ENCODE measurements around the gene SUFU.

Gene SUFU

DNA sequence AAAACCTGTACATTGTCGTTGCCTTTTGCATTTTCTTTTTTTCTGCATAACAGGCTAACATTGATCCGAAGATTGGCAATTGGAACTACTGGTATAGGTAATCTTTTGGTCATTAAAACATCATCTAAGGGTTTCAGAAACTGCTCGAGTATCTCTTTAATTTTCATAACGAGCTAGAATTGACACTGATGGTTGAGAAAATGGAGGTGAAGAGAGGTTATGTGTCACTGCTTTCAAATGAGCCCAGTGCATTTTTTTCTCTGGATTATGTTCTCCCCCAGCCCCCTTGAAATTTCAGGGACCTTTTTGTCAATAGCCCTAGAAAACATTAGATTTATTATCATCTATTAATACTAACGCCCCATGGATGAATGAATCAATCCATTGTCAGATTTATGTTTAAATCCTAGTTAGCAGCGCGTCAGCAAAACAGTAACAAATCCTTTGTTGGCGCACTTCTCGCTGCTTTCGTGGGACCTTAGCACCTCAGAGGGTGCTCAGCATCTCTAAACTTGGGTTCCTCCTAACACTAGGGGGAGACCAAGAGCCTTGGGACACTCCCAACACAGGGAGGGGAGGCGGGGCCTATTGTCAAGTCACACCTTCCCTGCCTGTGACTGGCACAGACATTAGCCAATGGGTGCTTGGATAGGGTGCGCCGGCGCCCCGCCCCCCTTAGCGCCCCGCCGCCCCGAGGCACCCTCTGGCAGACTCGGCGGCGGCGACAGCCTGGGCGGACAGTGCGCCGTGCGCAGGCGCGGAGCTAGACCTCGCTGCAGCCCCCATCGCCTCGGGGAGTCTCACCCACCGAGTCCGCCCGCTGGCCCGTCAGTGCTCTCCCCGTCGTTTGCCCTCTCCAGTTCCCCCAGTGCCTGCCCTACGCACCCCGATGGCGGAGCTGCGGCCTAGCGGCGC is at the start of gene SUFU:
Gene SUFU, plus strand, starts transcription at position 709 of the 915 bp plus-strand sequence. Its CDS starts 181 bp downstream, at position 890.
- DNase-seq = peak; percentile 85 to 93

DNA sequence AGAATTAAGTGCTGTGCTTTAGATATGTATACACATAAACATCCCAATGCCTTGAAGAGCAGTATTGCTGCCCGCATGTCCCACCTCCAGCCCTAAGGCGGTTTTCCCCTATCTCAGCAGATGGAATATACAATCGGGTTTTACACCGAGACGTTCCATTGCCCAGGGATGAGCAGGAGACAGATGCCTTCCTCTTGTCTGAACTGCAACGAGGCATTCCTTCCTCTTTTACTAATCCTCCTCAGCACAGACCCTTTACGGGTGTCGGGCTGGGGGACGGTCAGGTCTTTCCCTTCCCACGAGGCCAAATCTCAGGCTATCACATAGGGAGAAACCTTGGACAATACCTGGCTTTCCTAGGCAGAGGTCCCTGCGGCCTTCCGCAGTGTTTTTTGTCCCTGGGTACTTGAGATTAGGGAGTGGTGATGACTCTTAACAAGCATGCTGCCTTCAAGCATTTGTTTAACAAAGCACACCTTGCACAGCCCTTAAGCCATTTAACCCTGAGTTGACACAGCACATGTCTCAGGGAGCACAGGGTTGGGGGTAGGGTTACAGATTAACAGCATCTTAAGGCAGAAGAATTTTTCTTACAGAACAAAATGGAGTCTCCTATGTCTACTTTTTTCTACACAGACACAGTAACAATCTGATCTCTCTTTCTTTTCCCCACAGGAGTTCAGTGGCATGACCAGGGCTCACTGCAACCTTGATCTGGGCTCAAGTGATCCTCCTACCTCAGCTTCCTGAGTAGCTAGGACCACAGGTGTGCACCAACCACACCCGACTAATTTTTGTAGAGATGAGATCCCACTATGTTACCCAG is 48.9 kb upstream of the SUFU start:
- DNase-seq = peak in 1 of 2 experiments; percentile 44

DNA sequence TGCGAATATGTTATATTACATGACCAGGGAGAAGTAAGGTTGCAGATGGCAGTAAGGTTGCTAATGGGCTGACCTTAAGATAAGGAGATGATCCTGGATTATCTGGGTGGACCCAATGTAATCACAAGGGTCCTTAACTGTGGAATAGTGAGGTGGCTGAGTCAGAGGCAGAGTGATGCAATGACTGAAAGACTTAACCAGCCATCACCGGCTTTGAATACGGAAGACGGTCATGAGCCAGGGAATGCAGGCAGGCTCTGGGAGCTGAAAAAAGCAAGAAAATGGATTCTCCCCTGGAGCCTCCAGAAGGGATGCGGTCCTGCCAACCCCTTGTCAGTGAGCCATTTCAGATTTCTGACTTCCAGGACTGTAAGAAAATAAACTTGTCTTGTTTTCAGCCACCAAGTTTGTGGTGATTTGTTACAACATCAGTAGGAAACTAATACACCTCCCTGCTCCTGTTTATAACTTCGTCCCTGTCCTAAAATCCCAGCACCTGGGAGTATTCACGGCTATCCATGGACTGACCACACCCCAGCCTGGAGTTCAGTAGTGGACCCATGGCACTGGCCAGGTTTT is 47.8 kb upstream of the SUFU start:
- peak; percentile 10 to 70 for DNase-seq

DNA sequence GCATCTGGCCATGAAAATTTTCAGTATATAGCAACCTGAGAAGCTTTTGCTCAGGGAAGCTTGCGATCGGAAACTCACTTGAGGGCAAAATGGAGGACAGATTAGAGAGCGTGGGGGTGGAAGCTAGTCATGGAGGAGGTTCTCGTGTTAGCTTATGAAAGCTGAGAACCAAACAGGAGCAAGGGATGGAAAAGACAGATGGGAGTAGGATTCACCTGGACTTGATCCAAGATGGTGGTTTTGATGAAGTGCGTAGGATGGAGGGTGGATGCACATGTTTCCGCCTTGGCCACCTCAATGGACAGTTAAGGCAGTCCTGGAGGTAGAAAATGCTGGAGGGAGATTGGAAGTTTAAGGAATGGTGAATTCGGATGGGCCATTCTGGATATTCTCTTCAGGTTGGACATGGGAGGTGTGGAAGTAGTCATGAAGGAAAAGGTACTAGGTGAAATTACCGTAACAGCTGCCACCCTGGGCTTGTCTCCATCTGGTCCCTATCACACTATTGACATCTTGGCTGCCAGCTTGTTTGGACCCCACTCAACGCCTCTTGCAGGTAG is 46.1 kb upstream of the SUFU start:
- peak; percentile 73 to 77 for DNase-seq

DNA sequence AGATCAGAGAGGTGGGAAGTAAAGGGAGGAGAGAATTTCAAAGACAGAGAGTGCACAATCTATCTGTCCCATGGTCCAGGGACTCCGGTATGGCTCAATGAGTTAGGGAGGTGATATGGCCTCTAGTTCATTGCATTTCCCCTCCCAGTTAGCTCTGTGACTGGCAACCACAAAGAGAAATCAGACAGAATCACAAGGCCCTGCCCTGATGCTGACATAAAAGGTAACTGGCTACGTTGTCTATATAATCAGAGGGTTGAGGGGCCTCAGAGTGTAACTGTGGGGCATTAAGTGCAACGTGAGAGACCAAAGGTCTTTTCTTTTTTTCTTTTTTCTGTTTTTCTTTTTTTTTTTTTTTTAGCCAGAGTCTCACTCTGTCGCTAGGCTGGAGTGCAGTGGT is 45.1 kb upstream of the SUFU start:
- no peak for DNase-seq

DNA sequence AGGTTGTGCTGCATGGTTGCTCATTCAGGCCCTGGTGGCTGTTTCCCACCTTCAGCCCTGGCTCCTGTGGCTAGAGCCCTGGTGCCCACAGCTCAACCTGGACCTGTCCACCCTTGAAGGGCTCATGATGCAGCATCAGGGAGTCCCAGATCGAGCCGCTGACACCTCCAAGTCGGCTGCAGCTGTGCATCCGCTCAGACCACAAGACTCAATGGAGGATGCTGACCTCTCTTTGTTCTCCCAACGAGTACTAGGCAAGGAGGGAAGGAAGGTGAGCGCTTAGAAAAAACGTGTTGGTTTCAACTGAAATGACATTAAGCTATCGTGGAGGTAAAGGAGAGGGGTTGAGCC is 43.0 kb upstream of the SUFU start:
- DNase-seq = no peak

DNA sequence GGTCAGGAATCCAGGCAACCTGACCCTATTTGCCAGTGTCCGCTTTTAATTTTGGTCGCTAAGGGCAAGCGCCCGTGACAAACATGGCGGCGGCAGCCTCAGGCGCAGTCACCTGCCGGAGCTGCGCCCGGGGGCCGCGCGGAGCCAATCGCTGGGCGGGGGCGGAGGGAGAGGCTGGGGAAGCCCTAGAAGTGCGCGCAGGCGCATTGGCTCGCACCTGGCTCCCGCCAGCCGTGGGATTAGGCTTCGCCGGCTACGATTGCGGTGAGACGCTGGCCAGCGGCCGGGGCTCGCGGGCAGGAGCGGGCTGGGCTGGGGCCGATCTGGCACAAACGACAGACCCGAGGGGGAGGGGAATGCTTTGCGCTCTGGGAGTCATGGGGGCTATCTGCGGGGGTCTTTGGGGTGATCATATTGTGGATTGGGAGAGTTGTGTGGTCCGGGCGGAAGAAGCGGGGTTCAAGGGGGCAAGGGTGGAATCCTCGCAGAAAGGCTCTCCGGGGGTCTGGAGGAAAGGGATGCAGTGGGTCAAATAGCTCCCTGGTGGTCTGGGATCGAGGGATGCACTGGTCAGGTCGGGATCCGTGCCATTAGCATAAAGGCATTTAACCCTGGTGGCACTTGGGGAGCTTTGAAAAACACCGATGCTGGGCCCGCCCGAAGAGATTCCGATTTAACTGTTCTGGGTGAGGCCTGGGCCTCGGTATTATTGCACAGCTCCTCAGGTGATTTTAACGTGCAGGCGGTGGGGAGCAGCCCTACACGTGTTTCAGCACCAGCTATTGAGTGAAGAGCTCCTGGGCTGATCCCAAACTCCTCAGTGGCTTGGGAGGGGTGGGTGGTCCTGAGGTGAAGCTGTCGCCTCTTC is 42.4 kb upstream of the SUFU start:
- DNase-seq = peak; percentile 33 to 79

DNA sequence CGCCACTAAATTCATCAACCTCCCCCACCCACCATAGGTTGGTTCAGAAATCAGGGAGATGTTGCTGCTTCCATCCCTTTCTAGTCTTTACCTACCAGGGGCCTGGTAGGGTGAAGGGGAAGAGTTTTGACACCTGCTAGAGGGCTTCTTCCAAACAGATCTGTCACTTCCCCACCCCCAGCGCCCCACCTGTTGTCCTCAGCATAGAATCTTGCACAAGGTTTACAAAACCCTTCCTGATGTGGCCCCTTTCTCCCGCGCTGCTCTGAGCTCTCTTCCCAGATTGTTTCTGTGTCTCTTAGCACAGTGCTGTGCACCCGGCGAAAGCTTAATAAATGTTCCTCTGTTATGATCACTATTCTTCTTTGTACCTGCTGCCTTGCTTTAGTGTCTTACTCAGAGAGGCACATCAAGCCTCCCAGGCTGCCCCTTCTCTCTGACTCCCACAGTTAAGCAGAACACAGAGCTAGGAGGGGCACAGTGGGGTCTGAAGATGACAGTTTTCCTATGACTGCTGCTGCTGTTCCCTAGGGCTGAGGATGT is 41.2 kb upstream of the SUFU start:
- DNase-seq = no peak

DNA sequence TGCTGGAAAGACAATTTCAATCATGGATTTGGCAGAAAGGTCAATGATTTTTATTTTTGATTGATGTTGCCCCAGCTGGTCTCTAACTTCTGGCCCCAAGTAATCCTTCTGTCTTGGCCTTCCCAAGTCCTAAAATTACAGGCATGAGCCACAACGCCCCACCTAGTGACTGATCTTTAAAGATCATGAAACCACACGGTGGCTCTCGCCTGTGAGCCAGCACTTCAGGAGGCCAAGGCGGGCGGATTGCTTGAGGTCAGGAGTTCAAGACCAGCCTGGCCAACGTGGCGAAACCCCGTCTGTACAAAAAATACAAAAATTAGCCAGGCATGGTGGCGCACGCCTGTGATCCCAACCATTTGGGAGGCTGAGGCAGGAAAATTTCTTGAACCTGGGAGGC is 39.8 kb upstream of the SUFU start:
- no peak for DNase-seq

DNA sequence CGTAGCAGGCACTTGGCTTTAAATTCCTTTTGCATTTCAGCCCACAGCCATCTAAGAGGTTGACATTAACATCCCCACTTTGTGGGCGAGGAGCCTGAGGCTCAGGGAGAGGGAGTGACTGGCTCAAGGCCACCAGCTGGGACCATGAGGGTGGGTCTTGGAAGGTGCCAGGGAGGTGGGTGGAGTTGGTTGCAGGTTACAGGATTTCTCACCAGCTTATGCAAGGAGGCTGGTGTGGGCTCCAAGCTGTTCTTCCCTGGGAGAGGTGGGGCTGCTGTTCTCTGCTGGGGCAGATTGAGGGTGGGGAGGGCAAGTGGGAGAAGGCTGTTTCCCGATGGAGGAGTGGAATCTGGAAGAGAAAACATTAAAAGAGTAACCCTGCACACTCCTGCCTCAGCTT is 38.3 kb upstream of the SUFU start:
- no peak for DNase-seq

DNA sequence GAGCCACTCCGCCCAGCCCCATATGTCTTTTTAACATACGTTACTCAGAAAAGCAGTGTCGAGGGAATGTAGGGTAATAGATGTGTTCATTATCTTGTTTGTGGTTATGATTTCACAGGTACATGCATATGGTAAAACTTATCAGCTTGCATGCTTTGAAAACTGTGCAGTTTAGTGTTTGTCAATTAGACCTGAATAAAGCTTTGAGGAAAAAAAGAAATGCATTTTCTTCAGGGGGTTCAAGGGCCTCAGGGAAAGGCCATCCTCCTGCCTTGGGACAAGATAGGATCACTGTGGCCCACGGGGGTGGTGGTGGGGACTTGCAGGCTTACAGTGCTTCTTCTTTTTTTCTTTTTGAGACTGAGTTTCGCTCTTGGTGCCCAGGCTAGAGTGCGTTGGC is 36.5 kb upstream of the SUFU start:
- DNase-seq = no peak

DNA sequence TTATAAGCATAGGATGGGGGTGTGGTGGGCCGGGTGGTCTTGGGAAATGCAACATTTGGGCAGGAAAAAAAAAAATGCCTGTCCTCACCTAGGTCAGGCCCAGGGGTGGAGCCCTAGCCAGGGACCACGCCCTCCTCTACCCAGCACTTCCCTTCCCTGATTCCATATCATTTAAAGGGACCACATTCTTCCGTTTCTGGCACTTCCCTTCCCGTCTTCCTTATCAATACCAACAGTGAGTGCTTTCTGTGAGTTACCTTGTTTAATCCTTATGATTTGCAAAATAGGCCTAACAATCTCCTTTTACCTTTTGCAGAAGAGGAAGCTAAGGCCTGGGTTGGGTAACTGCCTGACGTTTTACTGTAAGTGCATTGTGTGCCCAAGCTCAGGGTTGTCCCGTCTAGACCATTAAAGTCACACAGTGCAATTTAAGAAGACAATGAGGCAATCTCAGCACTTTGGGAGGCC is 35.8 kb upstream of the SUFU start:
- DNase-seq = no peak

DNA sequence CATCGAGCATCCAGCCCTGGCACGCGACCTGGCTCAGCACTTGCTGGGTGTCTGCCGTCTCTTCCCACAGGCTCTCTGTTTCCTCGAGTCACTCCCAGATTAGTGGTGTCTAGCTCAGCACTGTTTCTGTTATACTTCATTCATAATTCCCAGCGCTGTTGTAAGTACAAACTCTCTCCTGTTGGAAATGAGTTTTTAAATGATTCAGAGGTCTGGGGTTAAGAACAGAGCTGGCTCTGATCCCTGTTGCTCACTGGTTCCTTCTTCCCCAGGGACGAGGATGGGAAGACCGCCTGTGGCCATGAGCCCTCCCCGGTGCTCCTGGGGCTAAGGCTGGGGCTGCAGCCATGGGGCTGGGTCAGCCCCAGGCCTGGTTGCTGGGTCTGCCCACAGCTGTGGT is 35.1 kb upstream of the SUFU start:
- no peak for DNase-seq

DNA sequence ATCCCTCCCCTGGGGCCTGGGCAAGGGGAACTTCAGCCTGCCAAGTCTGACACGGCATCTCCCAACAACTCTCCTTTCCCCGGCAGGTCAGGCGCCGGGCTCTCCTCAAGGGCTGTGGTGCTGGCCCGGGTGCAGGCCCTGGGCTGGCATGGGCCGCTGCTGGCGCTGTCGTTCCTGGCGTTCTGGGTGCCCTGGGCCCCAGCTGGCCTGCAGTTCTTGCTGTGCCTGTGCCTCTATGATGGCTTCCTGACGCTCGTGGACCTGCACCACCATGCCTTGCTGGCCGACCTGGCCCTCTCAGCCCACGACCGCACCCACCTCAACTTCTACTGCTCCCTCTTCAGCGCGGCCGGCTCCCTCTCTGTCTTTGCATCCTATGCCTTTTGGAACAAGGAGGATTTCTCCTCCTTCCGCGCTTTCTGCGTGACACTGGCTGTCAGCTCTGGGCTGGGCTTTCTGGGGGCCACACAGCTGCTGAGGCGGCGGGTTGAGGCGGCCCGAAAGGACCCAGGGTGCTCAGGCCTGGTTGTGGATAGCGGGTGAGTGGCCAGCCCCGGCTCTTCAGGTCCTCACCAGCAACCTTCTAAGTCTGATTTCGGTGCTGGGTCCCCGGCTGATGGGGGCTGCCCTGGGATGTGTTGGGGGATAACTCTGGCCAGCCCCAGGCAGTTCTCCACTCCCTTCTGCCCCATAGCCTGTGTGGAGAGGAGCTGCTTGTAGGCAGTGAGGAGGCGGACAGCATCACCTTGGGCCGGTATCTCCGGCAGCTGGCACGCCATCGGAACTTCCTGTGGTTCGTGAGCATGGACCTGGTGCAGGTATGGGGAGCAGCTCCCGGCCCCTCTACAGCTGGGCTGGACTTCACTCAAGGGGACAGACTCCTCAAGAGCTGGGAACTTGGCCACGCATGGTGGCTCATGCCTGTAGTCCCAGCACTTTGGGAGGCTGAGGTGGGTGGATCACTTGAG is 32.9 kb upstream of the SUFU start:
- DNase-seq = no peak

DNA sequence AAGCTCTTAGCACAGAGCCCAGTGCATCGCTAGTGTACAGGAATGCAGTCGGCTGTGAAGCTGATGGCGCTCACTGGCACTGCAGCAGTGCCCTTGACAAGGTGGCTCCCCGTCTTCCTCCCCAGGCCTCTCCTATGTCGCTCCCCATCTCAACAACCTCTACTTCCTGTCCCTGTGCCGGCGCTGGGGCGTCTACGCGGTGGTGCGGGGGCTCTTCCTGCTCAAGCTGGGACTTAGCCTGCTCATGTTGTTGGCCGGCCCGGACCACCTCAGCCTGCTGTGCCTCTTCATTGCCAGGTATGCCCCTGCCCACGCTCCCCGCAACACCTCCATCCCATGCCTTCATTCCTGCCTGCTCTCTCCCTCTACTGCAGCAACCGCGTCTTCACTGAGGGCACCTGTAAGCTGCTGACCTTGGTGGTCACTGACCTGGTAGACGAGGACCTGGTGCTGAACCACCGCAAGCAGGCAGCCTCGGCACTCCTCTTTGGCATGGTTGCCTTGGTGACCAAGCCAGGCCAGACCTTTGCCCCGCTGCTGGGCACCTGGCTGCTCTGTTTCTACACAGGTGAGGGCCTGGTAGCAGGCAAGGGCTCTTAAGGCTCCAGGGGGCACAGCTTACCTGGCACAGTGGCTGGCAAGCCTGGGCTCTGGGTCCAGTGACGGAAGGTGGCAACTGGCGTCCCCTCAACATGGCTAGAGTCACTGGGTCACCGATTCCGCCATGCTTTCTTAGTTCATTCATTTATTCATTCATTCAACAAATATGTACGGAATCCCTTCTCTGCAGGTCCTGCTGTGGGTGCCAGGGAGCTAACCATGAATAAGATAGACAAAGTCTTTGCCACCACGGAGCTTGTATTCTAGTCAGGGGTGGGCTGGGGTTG is 30.1 kb upstream of the SUFU start:
- no peak for DNase-seq

DNA sequence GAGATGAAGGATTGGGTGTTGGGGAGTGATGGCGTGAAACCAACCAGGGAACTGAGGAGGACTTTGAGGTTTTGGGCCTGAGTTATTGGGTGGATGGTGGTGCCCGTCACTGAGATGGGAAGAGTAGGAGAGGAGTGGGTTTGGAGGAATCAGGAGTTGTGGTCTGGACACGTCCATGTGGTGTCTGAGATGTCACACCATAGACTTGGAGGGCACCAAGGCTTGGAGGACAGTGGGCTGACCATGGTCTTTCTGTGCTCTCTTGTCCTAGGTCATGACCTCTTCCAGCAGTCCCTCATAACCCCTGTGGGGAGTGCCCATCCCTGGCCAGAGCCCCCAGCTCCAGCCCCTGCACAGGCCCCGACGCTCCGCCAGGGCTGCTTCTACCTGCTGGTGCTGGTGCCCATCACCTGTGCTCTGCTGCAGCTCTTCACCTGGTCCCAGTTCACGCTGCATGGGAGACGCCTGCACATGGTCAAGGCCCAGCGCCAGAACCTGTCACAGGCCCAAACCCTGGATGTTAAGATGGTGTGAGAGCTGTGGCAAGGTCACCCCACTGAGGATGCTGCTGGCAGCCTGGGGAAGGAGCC is 28.2 kb upstream of the SUFU start:
- DNase-seq = no peak

DNA sequence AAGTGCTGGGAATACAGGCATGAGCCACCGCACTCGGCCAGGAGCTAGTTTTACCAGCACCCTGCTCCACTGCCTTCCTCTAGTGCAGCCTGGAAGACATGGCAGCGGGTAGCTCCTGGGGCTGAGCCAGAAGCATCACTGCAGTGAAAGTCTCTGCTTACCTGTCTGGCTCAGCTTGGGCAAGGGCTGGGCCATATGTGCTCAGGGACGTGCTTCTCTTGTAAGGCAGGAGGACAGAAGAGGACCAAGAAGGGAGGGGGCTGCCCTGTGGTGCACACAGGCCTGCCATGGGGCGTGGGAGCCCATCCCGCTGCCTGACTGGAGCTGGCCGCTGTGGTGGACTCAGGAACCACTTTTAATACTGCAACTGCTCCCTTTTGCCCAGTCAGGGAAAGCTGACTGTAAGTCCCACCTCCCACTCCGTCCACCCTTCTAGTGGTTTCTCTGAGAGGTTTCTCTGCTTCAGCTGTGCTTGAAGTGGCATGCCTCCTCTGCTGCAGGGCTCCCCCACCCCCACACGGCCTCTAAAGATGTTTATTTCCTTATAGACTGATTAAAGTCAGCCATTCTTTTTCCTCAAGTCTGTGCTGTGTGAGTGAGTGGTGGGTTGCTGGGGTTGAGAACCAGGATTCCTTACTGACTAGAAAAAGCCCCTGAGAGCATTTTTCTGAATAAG is 27.2 kb upstream of the SUFU start:
- DNase-seq = no peak

DNA sequence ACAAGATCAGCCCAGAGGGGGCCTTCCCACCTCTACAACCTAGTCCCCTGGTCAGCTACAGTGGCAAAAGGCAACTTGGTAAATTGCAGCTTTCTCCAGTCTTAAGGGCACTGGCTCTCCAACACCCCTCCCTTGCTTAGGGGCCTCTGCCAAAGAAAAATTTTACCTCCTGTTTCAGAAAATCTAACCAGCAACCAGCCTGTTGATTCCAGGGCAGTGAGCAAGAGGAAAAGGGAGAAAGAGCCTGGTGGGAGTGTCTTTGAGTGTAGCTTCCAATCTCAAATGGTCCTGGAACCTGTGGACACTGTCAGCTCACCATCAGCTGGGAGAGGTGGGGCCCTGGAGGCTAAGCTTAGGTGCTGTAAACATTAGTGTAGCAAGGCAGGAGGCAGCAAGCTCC is 24.1 kb upstream of the SUFU start:
- DNase-seq = no peak

DNA sequence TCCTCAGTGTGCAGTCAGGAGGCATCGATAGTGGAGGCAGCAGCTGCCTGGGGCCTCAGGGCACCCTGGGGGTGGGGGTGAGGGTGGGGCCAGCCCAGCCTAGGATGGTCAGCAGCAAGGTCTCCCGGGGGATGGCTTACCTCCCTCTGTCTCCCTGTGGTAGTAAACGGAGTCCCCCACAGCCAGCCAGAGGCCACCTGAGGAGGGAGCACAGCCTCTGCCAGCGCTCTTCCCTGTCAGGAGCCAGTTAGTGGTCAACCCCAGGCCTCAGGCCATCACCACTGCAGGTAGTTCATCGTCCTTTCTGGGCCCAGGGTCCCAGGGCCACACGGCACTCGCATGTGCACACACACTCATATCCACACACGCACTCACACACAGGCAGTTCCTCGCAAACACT is 23.4 kb upstream of the SUFU start:
- DNase-seq = no peak

All from NCI-H524 (cell line).